Retinal pigment epithelial cell (primary cell): Measurements from ENCODE around the gene EBF3.

Experiments
- DNase-seq: peaks from one replicate; pipeline ENCODE4 v3.0.0-alpha.2; 2010; ENCODE audit warnings: low read depth
- H3K4me3 ChIP-seq: 2 replicates; pipeline ENCODE4 v1.5.1; 2011; ENCODE audit warnings: mild to moderate bottlenecking, low read length, control low read depth, moderate library complexity
- TF ChIP-seq, protein P1 (sequence below): conservative IDR thresholded peaks from 2 replicates; pipeline ENCODE4 v1.5.1; 2011; ENCODE audit warnings: low read depth, low read length, control low read depth, inconsistent platforms

The EBF3 gene

DNA sequence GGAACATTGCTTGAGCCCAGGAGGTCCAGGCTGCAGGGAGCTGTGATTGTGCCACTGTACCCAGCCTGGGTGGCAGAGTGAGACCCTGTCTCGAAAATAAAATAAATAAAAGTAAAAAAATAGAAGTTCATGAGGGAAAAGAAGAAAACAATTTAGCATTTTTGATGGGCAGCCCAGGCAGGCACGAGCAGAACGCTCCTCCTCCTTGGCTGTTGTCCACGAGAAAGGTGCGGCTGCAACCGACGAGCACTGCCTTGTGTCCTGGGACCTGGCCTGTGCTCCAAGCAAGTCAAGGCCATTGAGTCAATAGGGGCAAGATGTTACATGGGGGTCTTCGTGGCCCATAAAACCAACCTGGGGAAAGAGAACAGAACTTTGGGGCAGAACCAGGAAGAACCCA lies 25.6 kb downstream of the EBF3 start:
- TF ChIP-seq, protein P1, sequence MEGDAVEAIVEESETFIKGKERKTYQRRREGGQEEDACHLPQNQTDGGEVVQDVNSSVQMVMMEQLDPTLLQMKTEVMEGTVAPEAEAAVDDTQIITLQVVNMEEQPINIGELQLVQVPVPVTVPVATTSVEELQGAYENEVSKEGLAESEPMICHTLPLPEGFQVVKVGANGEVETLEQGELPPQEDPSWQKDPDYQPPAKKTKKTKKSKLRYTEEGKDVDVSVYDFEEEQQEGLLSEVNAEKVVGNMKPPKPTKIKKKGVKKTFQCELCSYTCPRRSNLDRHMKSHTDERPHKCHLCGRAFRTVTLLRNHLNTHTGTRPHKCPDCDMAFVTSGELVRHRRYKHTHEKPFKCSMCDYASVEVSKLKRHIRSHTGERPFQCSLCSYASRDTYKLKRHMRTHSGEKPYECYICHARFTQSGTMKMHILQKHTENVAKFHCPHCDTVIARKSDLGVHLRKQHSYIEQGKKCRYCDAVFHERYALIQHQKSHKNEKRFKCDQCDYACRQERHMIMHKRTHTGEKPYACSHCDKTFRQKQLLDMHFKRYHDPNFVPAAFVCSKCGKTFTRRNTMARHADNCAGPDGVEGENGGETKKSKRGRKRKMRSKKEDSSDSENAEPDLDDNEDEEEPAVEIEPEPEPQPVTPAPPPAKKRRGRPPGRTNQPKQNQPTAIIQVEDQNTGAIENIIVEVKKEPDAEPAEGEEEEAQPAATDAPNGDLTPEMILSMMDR, result no peak
- no peak overlapping the region for H3K4me3 ChIP-seq
- no peak for DNase-seq

DNA sequence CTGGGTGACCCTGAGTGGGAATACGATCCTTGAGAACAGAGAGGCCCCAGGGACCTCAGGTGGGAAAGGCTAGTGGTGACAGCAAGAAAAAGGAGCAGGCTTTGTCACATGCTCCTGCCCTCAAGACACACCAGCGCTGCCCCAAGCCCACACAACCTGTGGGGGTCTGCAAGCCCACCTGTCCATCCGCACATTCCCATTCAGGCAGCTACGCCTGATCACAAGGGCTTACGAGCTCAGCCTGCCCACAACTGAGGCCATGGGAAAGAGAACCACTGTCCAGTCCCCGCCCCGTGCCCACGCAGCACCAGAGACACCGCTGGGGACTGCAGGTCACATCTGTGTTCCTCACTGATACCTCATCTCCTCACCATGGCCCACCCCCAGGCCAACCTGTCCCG lies 26.7 kb downstream of the EBF3 start:
- no peak for DNase-seq
- TF ChIP-seq, protein P1, result no peak
- H3K4me3 ChIP-seq, result no peak overlapping the region

DNA sequence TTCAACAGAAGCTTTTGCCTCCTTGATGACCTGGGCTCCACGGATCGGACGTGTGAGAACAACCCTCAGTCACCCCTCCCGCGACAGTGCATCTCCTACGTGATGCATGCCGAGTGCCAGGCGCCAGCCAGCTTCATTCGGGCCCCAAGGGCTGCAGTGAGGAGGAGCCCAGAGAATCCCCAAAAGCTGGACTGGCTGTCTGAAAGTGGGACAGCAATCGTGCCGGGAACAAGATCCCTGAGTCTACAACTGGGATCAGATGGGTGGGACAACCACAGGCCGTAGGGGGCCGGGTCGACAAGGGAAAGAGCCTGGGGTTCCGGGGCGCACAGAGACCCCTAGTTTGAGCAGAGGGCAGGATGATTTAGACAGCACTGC lies 27.2 kb downstream of the EBF3 start:
- no peak overlapping the region for H3K4me3 ChIP-seq
- TF ChIP-seq, protein P1, result no peak
- no peak for DNase-seq

DNA sequence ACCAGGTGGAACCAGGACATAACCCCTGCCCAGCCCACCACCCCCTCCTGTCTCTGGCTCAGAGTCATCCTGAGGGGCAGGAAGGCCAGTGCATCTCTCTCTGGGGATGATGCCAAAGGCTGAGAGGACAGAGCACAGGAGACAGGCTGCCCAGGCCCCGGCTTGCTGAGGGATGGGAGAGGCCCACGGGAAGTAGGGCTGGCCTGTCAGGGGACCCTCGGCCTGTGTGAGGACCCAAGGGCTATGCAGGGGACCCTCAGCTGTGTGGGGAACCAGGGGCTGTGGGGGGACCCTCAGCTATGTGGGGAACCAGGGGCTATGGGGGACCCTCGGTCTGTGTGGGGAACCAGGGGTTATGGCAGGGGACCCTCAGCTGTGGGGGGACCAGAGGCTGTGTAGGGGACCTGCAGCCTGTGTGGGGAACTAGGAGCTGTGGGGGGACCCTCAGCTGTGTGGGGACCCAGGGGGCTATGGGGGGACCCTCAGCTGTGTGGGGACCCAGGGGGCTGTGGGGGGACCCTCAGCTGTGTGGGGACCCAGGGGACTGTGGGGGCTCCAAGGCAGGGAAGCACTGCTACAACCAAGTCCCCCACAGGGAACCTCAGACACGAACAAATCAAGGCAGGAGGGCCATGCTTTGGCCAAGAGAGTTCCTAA lies 27.7 kb downstream of the EBF3 start:
- DNase-seq, result no peak
- no peak overlapping the region for H3K4me3 ChIP-seq
- TF ChIP-seq, protein P1, result no peak

DNA sequence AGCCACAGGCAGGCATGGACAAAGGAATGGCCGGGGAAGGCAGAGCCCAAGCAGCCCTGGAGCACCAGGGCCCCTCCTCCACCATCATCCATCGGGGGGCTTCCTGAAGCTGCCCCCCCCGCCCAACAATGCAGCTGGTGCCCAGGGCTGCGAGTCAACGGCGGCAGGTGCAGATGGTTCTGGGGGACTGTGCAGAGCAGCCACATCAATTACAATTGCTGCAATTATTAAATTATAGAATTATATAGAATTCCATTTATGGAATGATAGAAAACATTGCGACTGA lies 28.3 kb downstream of the EBF3 start:
- DNase-seq, result no peak
- H3K4me3 ChIP-seq, result no peak overlapping the region
- TF ChIP-seq, protein P1, result no peak

DNA sequence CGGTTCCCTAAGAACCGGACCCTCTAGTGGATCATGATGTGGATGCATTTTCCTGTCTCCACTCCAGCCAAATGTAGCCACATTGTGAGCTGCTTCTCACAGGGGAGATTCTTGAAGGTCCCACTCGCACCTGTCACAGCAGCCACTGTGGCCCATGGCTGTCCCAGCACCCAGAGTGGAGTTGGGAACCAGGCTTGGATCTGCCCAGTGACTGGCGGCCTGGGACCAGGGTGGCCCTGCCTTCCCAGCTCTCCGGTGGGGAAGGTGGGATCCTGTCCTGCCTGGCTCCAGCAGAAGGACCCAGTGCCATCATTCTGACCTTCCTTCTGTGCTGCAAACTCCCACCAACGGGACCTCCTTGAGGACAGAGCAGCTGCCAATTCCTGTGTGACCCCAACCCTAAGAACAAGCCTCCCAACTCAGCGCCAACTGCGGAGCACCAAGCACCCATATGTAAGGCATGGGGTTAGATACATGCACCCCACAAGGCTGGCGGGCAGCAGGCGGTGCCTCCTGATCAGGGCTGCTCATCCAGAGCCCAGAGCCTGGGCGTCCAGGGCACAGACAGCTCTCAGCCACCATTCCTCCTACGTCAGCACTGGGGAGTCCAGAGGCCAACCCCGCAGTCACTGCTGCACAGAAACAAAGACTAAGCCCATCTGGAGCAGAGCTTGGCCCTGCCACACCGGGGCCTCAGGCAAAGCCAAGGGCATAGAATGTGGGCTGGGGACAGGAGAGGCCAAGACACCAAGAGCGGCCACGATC lies 28.8 kb downstream of the EBF3 start:
- TF ChIP-seq, protein P1, result no peak
- no peak overlapping the region for H3K4me3 ChIP-seq
- DNase-seq, result no peak
